Panc1 (cell line): ENCODE data around the gene MYO7A. TPM values are rescaled to one million over a fixed set of nuclear protein-coding genes. Genes with fewer than 3 reads are reported as not detected.

ENCODE experiments used
- ATAC-seq: fragments of 200-7000 bp; cut with Tn5 transposase; 2 replicates; pipeline ENCODE4 v1.9.1; 2020; ENCODE audit warnings: mild to moderate bottlenecking, moderate library complexity
- BruUV-seq: library from RNA; stranded (reverse); fragments of 400-500 nt; replicated peaks from 2 replicates; lab custom pipeline; 2021; lab: Mats Ljungman, UMichigan
- CTCF ChIA-PET: fragments of 300-600 bp; sonication (Branson Sonifier 250); formaldehyde crosslinking; loops from one replicate; lab custom pipeline; 2022; ENCODE audit warnings: antibody characterized with exemption; lab: Charles Lee
- POLR2A ChIA-PET: fragments of 300-600 bp; sonication (Branson Sonifier 250); formaldehyde crosslinking; loops from one replicate; lab custom pipeline; 2022; ENCODE audit warnings: antibody characterized with exemption; lab: Charles Lee
- DNase-seq: peaks from one replicate; pipeline ENCODE4 v3.0.0-alpha.2; 2010; ENCODE audit warnings: low read depth, low spot score
- H3K27ac ChIP-seq: 2 replicates; pipeline ENCODE4 v1.5.1; 2011; ENCODE audit warnings: mild to moderate bottlenecking, low read length, inconsistent platforms
- H3K27me3 ChIP-seq: fragments of 200-500 bp; sonication (Bioruptor generic); 2 replicates; pipeline ENCODE4 v1.6.0; 2014; ENCODE audit warnings: low read length, inconsistent platforms; ENCODE audit not compliant: control insufficient read depth, insufficient read depth
- H3K36me3 ChIP-seq: fragments of 200-500 bp; sonication (Bioruptor generic); 2 replicates; pipeline ENCODE4 v1.5.1; 2014; ENCODE audit warnings: inconsistent platforms, mild to moderate bottlenecking, low read length, moderate library complexity; ENCODE audit not compliant: control insufficient read depth, insufficient read depth
- H3K4me1 ChIP-seq: 2 replicates; pipeline ENCODE4 v1.5.1; 2011; ENCODE audit warnings: inconsistent platforms, mild to moderate bottlenecking, low read length, moderate library complexity; ENCODE audit not compliant: control insufficient read depth, insufficient read depth
- H3K4me3 ChIP-seq, 2 experiments: 2 replicates each; pipeline ENCODE4 v1.5.1; 2011 to 2012; ENCODE audit warnings: low read depth in 2 of 2, low read length in 2 of 2, mild to moderate bottlenecking in 2 of 2, inconsistent platforms in 1 of 2, moderate library complexity in 1 of 2
- H3K9me3 ChIP-seq: fragments of 200-500 bp; sonication (Bioruptor generic); 2 replicates; pipeline ENCODE4 v1.5.1; 2014; ENCODE audit warnings: low read depth, mild to moderate bottlenecking, inconsistent platforms, low read length, moderate library complexity; ENCODE audit not compliant: control insufficient read depth, insufficient read depth
- POLR2AphosphoS5 ChIP-seq: IDR thresholded peaks from 2 replicates; pipeline ENCODE4 v1.6.1; 2012; ENCODE audit warnings: mild to moderate bottlenecking, low read depth, low read length, moderate library complexity
- SIN3A ChIP-seq: IDR thresholded peaks from 2 replicates; pipeline ENCODE4 v1.6.1; 2012; ENCODE audit warnings: low read depth, mild to moderate bottlenecking, low read length, moderate library complexity, borderline replicate concordance; ENCODE audit not compliant: insufficient read depth
- TCF7L2 ChIP-seq: IDR thresholded peaks from 2 replicates; pipeline ENCODE4 v1.6.1; 2011; ENCODE audit warnings: mild to moderate bottlenecking, low read depth, low read length, inconsistent platforms
- in situ Hi-C: cut with HindIII; loops from 2 replicates; pipeline ENCODE4 v1.10.0; 2016; ENCODE audit warnings: low sequenced_read_pairs, low pct_unique_long_range_greater_than_20kb
- intact Hi-C: fragments of 100-400 bp; cut with micrococcal nuclease; formaldehyde crosslinking; loops from one replicate; pipeline ENCODE4 v1.10.0; 2022; ENCODE audit not compliant: unreplicated experiment
- total RNA-seq: library from RNA; stranded (reverse); gene quantifications from one replicate; pipeline ENCODE4 v1.2.1, GENCODE V29; 2021; ENCODE audit not compliant: unreplicated experiment
- TF ChIP-seq, protein P1 (sequence below), 2 experiments: IDR thresholded peaks; 2 replicates each; pipeline ENCODE4 v1.6.1; 2011 to 2012; ENCODE audit warnings: low read depth in 2 of 2, control low read depth in 1 of 2, low read length in 1 of 2, mild to moderate bottlenecking in 1 of 2, moderate library complexity in 1 of 2; ENCODE audit not compliant: insufficient read depth in 1 of 2
- TF ChIP-seq, protein P2 (sequence below): fragments of 450-650 bp; IDR thresholded peaks from 2 replicates; pipeline ENCODE4 v1.5.1; 2017; ENCODE audit warnings: mild to moderate bottlenecking

The MYO7A gene
- total RNA-seq, 1 experiment from 2014 or later = 1.3 TPM

DNA sequence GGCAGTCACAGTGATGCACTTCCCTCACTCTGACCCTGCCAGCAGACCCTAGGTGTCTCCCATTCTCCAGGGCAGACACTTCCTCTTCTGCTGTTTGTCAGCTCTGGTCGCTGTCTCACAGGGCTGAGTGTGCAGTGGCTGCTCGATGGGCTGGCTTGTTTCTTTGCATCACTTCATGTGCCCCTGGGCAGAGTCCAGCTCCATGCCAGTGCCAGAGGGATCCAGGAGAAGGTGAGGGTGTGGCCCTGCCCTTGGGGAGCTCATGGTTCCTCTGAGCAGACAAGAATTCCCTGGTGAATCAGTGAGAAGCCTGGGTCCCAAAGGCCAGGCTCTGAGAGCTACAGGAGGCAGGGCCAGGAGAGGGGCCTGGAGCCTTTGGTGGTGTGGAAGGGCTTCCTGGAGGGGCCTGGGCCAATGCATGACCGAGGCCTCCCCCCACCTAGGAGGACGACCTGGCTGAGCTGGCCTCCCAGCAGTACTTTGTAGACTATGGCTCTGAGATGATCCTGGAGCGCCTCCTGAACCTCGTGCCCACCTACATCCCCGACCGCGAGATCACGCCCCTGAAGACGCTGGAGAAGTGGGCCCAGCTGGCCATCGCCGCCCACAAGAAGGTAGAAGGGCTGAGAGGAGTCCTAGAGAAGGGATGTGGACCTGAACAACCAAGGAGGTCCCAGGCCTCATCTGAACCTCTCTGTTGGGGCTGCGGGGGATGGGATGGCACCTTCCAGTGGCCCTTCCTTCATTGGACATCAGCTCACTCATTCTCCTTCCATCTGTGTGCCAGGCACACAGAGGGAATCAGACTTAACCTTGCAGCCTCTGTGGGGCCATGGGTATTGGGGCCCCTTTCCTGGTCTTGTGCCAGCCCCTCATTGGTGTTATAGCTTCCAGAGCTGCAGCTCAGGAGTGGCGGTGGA lies 66.1 kb downstream of the MYO7A start:
- DNase-seq = no peak
- no peaks in the 10 kb centered on the region for H3K27me3 ChIP-seq
- TF ChIP-seq, protein P1, sequence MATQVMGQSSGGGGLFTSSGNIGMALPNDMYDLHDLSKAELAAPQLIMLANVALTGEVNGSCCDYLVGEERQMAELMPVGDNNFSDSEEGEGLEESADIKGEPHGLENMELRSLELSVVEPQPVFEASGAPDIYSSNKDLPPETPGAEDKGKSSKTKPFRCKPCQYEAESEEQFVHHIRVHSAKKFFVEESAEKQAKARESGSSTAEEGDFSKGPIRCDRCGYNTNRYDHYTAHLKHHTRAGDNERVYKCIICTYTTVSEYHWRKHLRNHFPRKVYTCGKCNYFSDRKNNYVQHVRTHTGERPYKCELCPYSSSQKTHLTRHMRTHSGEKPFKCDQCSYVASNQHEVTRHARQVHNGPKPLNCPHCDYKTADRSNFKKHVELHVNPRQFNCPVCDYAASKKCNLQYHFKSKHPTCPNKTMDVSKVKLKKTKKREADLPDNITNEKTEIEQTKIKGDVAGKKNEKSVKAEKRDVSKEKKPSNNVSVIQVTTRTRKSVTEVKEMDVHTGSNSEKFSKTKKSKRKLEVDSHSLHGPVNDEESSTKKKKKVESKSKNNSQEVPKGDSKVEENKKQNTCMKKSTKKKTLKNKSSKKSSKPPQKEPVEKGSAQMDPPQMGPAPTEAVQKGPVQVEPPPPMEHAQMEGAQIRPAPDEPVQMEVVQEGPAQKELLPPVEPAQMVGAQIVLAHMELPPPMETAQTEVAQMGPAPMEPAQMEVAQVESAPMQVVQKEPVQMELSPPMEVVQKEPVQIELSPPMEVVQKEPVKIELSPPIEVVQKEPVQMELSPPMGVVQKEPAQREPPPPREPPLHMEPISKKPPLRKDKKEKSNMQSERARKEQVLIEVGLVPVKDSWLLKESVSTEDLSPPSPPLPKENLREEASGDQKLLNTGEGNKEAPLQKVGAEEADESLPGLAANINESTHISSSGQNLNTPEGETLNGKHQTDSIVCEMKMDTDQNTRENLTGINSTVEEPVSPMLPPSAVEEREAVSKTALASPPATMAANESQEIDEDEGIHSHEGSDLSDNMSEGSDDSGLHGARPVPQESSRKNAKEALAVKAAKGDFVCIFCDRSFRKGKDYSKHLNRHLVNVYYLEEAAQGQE (IDR thresholded peaks at IDR 0.05; ENCODE audit: insufficient read depth in 1 of 2, low read depth in 2 of 2, low read length in 1 of 2) = no peak
- TF ChIP-seq SIN3A (no peak), POLR2AphosphoS5 (no peak), TCF7L2 (no peak)
- TF ChIP-seq, protein P2, sequence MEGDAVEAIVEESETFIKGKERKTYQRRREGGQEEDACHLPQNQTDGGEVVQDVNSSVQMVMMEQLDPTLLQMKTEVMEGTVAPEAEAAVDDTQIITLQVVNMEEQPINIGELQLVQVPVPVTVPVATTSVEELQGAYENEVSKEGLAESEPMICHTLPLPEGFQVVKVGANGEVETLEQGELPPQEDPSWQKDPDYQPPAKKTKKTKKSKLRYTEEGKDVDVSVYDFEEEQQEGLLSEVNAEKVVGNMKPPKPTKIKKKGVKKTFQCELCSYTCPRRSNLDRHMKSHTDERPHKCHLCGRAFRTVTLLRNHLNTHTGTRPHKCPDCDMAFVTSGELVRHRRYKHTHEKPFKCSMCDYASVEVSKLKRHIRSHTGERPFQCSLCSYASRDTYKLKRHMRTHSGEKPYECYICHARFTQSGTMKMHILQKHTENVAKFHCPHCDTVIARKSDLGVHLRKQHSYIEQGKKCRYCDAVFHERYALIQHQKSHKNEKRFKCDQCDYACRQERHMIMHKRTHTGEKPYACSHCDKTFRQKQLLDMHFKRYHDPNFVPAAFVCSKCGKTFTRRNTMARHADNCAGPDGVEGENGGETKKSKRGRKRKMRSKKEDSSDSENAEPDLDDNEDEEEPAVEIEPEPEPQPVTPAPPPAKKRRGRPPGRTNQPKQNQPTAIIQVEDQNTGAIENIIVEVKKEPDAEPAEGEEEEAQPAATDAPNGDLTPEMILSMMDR = no peak
- in situ Hi-C loops (no loop called here), intact Hi-C loops (loop anchor here (2.0 kb wide), 1 partner anchor 355 kb away; no protein-coding TSS in a partner anchor)
- no peaks in the 10 kb centered on the region for H3K36me3 ChIP-seq
- no peaks in the 10 kb centered on the region for H3K4me1 ChIP-seq
- no peaks in the 10 kb centered on the region for H3K9me3 ChIP-seq
- H3K4me3 ChIP-seq = no peak overlapping the region
- no TSS peak for BruUV-seq
- H3K27ac ChIP-seq = no peak overlapping the region
- CTCF ChIA-PET = interaction anchor here (1.2 to 1.3 kb wide), 2 partner anchors 67 to 346 kb away, joined by 3 to 4 read pairs; no protein-coding TSS in a partner anchor
- no peak for ATAC-seq
- POLR2A ChIA-PET = no interaction called here

DNA sequence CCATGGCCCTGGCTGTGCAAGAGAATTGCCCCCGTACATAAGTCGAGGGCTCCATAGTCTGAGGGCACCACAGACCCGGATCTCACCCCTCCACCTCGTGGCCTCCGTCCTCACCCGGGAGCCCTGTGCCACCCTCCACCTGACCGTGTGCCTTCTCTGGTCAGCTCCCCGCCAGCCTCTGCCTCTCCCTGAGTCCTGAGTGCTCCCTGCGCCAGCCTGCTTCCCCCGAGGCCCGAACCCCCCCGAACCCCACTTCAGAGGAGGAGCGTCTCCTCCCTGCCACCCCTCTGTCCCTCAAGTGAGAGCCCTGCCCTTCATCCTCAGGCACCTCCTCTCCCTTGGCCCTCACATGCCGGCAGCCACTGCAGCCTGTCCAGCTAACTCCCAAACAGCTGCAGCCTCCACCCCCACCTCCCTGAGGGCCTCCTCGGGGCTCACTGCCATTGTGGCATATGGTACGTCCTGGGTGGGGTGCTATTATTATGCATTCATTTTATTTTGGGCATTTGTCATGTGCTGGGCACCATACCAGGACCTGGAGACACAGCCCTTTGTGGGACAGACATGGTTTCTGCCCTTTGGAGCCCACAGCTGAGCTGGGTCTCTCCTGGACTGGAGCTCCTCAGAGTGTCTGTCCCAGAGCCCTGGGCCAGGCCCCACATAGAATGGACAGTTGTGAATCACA lies 67.2 kb downstream of the MYO7A start:
- Histone ChIP-seq H3K4me3 (no peak overlapping the region), H3K27me3 (no peaks in the 10 kb centered on the region), H3K9me3 (no peaks in the 10 kb centered on the region), H3K36me3 (no peaks in the 10 kb centered on the region), H3K4me1 (no peaks in the 10 kb centered on the region), H3K27ac (no peak overlapping the region)
- no peak for ATAC-seq
- DNase-seq = no peak
- intact Hi-C loops (no loop called here), in situ Hi-C loops (no loop called here)
- POLR2A ChIA-PET = no interaction called here
- no TSS peak for BruUV-seq
- CTCF ChIA-PET = interaction anchor here (0.6 to 2.0 kb wide), 10 partner anchors 10 to 366 kb away, joined by 3 to 15 read pairs (median 4); no protein-coding TSS in a partner anchor
- TF ChIP-seq, protein P1 (IDR thresholded peaks at IDR 0.05; ENCODE audit: insufficient read depth in 1 of 2, low read depth in 2 of 2, low read length in 1 of 2) = no peak
- TF ChIP-seq TCF7L2 (no peak), POLR2AphosphoS5 (no peak)
